Gastroesophageal sphincter (tissue), 3 donors: ENCODE data around the gene PLD5.

ENCODE experiments used
- CTCF ChIP-seq, 4 experiments: fragments of 200-600 bp in 2 of 4; fragments of 450-650 bp in 2 of 4; sonication (generic) in 1 of 4; IDR thresholded peaks; one replicate each; pipeline ENCODE4 v1.5.1; 2017 to 2019; ENCODE audit warnings: antibody characterized with exemption in 4 of 4, mild to moderate bottlenecking in 2 of 4, moderate library complexity in 2 of 4
- EP300 ChIP-seq: sonication (generic); formaldehyde crosslinking; IDR thresholded peaks from one replicate; pipeline ENCODE4 v1.6.1; 2017; ENCODE audit warnings: antibody characterized with exemption, mild to moderate bottlenecking

- TF ChIP-seq CTCF (IDR thresholded peaks at IDR 0.05), result no peak
- TF ChIP-seq EP300, result no peak
Measured at GRCh38 chr1:242240691-242241090, 283.8 kb downstream of the PLD5 start.
